GM18519 (cell line): ENCODE data around the gene TMPRSS12.
"Not testable (repeated sequence)": the region's sequence is repeated elsewhere in the genome, so short reads cannot be mapped to it uniquely, and the experiment has no call there.

Experiments used
- ATAC-seq: cut with Tn5 transposase; IDR thresholded peaks from one replicate; pipeline ENCODE4 v1.9.1; 2021; ENCODE audit warnings: mild to moderate bottlenecking, moderate library complexity; ENCODE audit not compliant: unreplicated experiment, low FRiP score

The TMPRSS12 gene

GRCh38 chr12:50842637-50843493 lies at the start of gene TMPRSS12:
Gene TMPRSS12, plus strand, starts transcription at chr12:50842926. Its CDS starts 39 bp downstream, at chr12:50842965.
- no peak for ATAC-seq

- no peak for ATAC-seq
Measured at GRCh38 chr12:50799908-50800307, 42.8 kb upstream of the TMPRSS12 start.

GRCh38 chr12:50803230-50803875 lies 39.4 kb upstream of the TMPRSS12 start:
- ATAC-seq = no peak

- no peak for ATAC-seq
Measured at GRCh38 chr12:50806176-50806575, 36.5 kb upstream of the TMPRSS12 start.

- not testable (repeated sequence) for ATAC-seq
Measured at GRCh38 chr12:50809131-50809530, 33.6 kb upstream of the TMPRSS12 start.

- ATAC-seq = not testable (repeated sequence)
Measured at GRCh38 chr12:50814921-50815320, 27.8 kb upstream of the TMPRSS12 start.

- ATAC-seq = no peak
Measured at GRCh38 chr12:50820177-50820576, 22.5 kb upstream of the TMPRSS12 start.

GRCh38 chr12:50822082-50822481 lies 20.6 kb upstream of the TMPRSS12 start:
- ATAC-seq = no peak

GRCh38 chr12:50823724-50824123 lies 19.0 kb upstream of the TMPRSS12 start:
- not testable (repeated sequence) for ATAC-seq

- no peak for ATAC-seq
Measured at GRCh38 chr12:50824914-50825313, 17.8 kb upstream of the TMPRSS12 start.

- ATAC-seq = no peak
Measured at GRCh38 chr12:50825372-50825838, 17.3 kb upstream of the TMPRSS12 start.

GRCh38 chr12:50828121-50828520 lies 14.6 kb upstream of the TMPRSS12 start:
- ATAC-seq = no peak

- ATAC-seq = no peak
Measured at GRCh38 chr12:50828886-50829285, 13.8 kb upstream of the TMPRSS12 start.

GRCh38 chr12:50833801-50834200 lies 8.9 kb upstream of the TMPRSS12 start:
- ATAC-seq = not testable (repeated sequence)

- no peak for ATAC-seq
Measured at GRCh38 chr12:50839042-50839441, 3.7 kb upstream of the TMPRSS12 start.

- ATAC-seq = no peak
Measured at GRCh38 chr12:50840809-50841487, 1.8 kb upstream of the TMPRSS12 start.

- no peak for ATAC-seq
Measured at GRCh38 chr12:50841716-50842531, 802 bp upstream of the TMPRSS12 start.

- no peak for ATAC-seq
Measured at GRCh38 chr12:50845021-50845647, 2.4 kb downstream of the TMPRSS12 start.

- ATAC-seq = no peak
Measured at GRCh38 chr12:50848963-50849362, 6.2 kb downstream of the TMPRSS12 start.

GRCh38 chr12:50855218-50855617 lies 12.5 kb downstream of the TMPRSS12 start:
- ATAC-seq = not testable (repeated sequence)
